NT2/D1 (cell line): ENCODE measurements around the gene PHKB.

Source experiments
- DNase-seq: peaks from one replicate; pipeline ENCODE4 v3.0.0-alpha.2; 2011; ENCODE audit warnings: low read depth, low spot score
- H3K27me3 ChIP-seq: 2 replicates; pipeline ENCODE4 v1.6.0; 2011; ENCODE audit warnings: mild to moderate bottlenecking; ENCODE audit not compliant: insufficient read length, insufficient read depth
- H3K36me3 ChIP-seq: 2 replicates; pipeline ENCODE4 v1.6.1; 2011; ENCODE audit warnings: mild to moderate bottlenecking, low read length, mixed read lengths; ENCODE audit not compliant: insufficient read depth, insufficient read length
- H3K4me1 ChIP-seq: 2 replicates; pipeline ENCODE4 v1.5.1; 2011; ENCODE audit not compliant: insufficient read depth, insufficient read length
- H3K4me3 ChIP-seq: 2 replicates; pipeline ENCODE4 v1.5.1; 2011; ENCODE audit warnings: low read depth; ENCODE audit not compliant: insufficient read length
- H3K9ac ChIP-seq: 2 replicates; pipeline ENCODE4 v1.6.0; 2011; ENCODE audit warnings: low read depth; ENCODE audit not compliant: insufficient read length
- H3K9me3 ChIP-seq: 2 replicates; pipeline ENCODE4 v1.5.1; 2011; ENCODE audit warnings: mild to moderate bottlenecking, low read length; ENCODE audit not compliant: insufficient read depth
- SUZ12 ChIP-seq: IDR thresholded peaks from 2 replicates; pipeline ENCODE4 v1.6.1; 2011; ENCODE audit not compliant: insufficient read length, insufficient read depth; ENCODE audit errors: extremely low read depth
- YY1 ChIP-seq: IDR thresholded peaks from 2 replicates; pipeline ENCODE4 v1.6.1; 2011; ENCODE audit not compliant: insufficient read length, insufficient read depth
- ZNF274 ChIP-seq: IDR thresholded peaks from 2 replicates; pipeline ENCODE4 v1.6.1; 2011; ENCODE audit warnings: mild to moderate bottlenecking, low read depth, low read length

Gene PHKB

GRCh38 chr16:47584464-47585225, 123.5 kb downstream of the PHKB start:
- H3K9ac ChIP-seq: no peak overlapping the region
- H3K27me3 ChIP-seq: no peaks in the 10 kb centered on the region
- no peak overlapping the region for H3K4me3 ChIP-seq
- no peaks in the 10 kb centered on the region for H3K4me1 ChIP-seq
- TF ChIP-seq ZNF274 (no peak), SUZ12 (no peak), YY1 (no peak)
- H3K36me3 ChIP-seq: peaks cover 6% of the 10 kb centered on the region
- no peak for DNase-seq
- no peaks in the 10 kb centered on the region for H3K9me3 ChIP-seq

GRCh38 chr16:47586121-47586520, 125.0 kb downstream of the PHKB start:
- Histone ChIP-seq H3K4me1 (no peaks in the 10 kb centered on the region), H3K4me3 (no peak overlapping the region), H3K9ac (no peak overlapping the region), H3K9me3 (no peaks in the 10 kb centered on the region), H3K27me3 (no peaks in the 10 kb centered on the region), H3K36me3 (peaks cover 16% of the 10 kb centered on the region)
- TF ChIP-seq YY1: no peak
- no peak for TF ChIP-seq SUZ12
- no peak for TF ChIP-seq ZNF274
- no peak for DNase-seq

- Histone ChIP-seq H3K4me3 (no peak overlapping the region), H3K9ac (no peak overlapping the region), H3K36me3 (peaks cover 28% of the 10 kb centered on the region), H3K4me1 (no peaks in the 10 kb centered on the region), H3K9me3 (no peaks in the 10 kb centered on the region), H3K27me3 (no peaks in the 10 kb centered on the region)
- DNase-seq: no peak
- no peak for TF ChIP-seq YY1
- TF ChIP-seq SUZ12: no peak
- no peak for TF ChIP-seq ZNF274
These were observed 129.3 kb downstream of the PHKB start for GRCh38 chr16:47590472-47590871.

GRCh38 chr16:47592232-47592631, 131.1 kb downstream of the PHKB start:
- Histone ChIP-seq H3K9me3 (no peaks in the 10 kb centered on the region), H3K4me3 (no peak overlapping the region), H3K27me3 (no peaks in the 10 kb centered on the region), H3K9ac (no peak overlapping the region), H3K36me3 (peaks cover 28% of the 10 kb centered on the region), H3K4me1 (no peaks in the 10 kb centered on the region)
- TF ChIP-seq ZNF274 (no peak), SUZ12 (no peak), YY1 (no peak)
- no peak for DNase-seq

- Histone ChIP-seq H3K4me3 (no peak overlapping the region), H3K36me3 (no peaks in the 10 kb centered on the region), H3K9ac (no peak overlapping the region), H3K4me1 (no peaks in the 10 kb centered on the region), H3K9me3 (no peaks in the 10 kb centered on the region), H3K27me3 (no peaks in the 10 kb centered on the region)
- TF ChIP-seq SUZ12 (no peak), YY1 (no peak), ZNF274 (no peak)
- DNase-seq: no peak
These were observed 138.4 kb downstream of the PHKB start for GRCh38 chr16:47599512-47599911.

- no peaks in the 10 kb centered on the region for H3K27me3 ChIP-seq
- H3K9ac ChIP-seq: no peak overlapping the region
- no peaks in the 10 kb centered on the region for H3K9me3 ChIP-seq
- no peak overlapping the region for H3K4me3 ChIP-seq
- TF ChIP-seq YY1 (no peak), SUZ12 (no peak), ZNF274 (no peak)
- no peaks in the 10 kb centered on the region for H3K36me3 ChIP-seq
- DNase-seq: no peak
- H3K4me1 ChIP-seq: no peaks in the 10 kb centered on the region
These were observed 139.2 kb downstream of the PHKB start for GRCh38 chr16:47600376-47600775.

- Histone ChIP-seq H3K36me3 (no peaks in the 10 kb centered on the region), H3K4me3 (no peak overlapping the region), H3K9me3 (no peaks in the 10 kb centered on the region), H3K4me1 (no peaks in the 10 kb centered on the region), H3K27me3 (no peaks in the 10 kb centered on the region), H3K9ac (no peak overlapping the region)
- no peak for DNase-seq
- TF ChIP-seq SUZ12: no peak
- no peak for TF ChIP-seq YY1
- no peak for TF ChIP-seq ZNF274
These were observed 143.2 kb downstream of the PHKB start for GRCh38 chr16:47604306-47604705.
